A549 (cell line): ENCODE measurements around the gene CALHM1. TPM values are rescaled to one million over a fixed set of nuclear protein-coding genes. Genes with fewer than 3 reads are reported as not detected.

Experiments used
- ATAC-seq, 2 experiments: fragments of 200-7000 bp in 1 of 2; fragments of >200 bp in 1 of 2; cut with Nextera tagmentation in 1 of 2; cut with Tn5 transposase in 1 of 2; 3 replicates each; pipeline versions ENCODE4 v1.8.0 to v1.9.1; 2018 to 2020; ENCODE audit warnings: mild to moderate bottlenecking in 1 of 2, moderate library complexity in 1 of 2
- CTCF ChIA-PET: fragments of 300-600 bp; sonication (Branson Sonifier 250); formaldehyde crosslinking; extraction: SDS; loops from one replicate; lab custom pipeline; 2021; ENCODE audit warnings: antibody characterized with exemption, inconsistent platforms; lab: Yijun Ruan, JAX
- POLR2A ChIA-PET: fragments of 350-600 bp; formaldehyde crosslinking; extraction: SDS; loops from one replicate; lab custom pipeline; 2021; ENCODE audit warnings: antibody characterized with exemption, inconsistent platforms; lab: Yijun Ruan, JAX
- DNase-seq, 2 experiments: peaks; one replicate each; pipeline versions ENCODE4 v3.0.0 to v3.0.0-alpha.2; 2011 to 2016; ENCODE audit warnings: low read depth in 1 of 2, low spot score in 1 of 2
- FAIRE-seq: peaks from 2 replicates; lab custom pipeline; 2011; peaks lifted over from hg19 to GRCh38; lab: Jason Lieb, UNC
- H3K27ac ChIP-seq, 2 experiments: fragments of >200 bp; sonication (Bioruptor Twin); formaldehyde crosslinking; 3 replicates each; pipeline ENCODE4 v1.5.1; 2016 to 2017
- H3K4me1 ChIP-seq: fragments of >200 bp; sonication (Bioruptor Twin); formaldehyde crosslinking; 3 replicates; pipeline ENCODE4 v1.6.1; 2016
- H3K4me2 ChIP-seq: fragments of >200 bp; sonication (Bioruptor Twin); formaldehyde crosslinking; 3 replicates; pipeline ENCODE4 v1.6.1; 2016
- H3K4me3 ChIP-seq: fragments of >200 bp; sonication (Bioruptor Twin); formaldehyde crosslinking; 3 replicates; pipeline ENCODE4 v1.5.1; 2016
- H3K9me3 ChIP-seq: fragments of >200 bp; sonication (Bioruptor Twin); formaldehyde crosslinking; 3 replicates; pipeline ENCODE4 v1.6.1; 2016
- BHLHE40 ChIP-seq: IDR thresholded peaks from 2 replicates; pipeline ENCODE4 v1.6.1; 2012; ENCODE audit warnings: low read depth, low read length, inconsistent platforms
- CBX2 ChIP-seq: fragments of 200-600 bp; sonication (generic); IDR thresholded peaks from 2 replicates; pipeline ENCODE4 v1.6.1; 2016; ENCODE audit warnings: low read depth, mild to moderate bottlenecking, borderline replicate concordance
- CEBPB ChIP-seq, 2 experiments: fragments of >200 bp in 1 of 2; sonication (Bioruptor Twin) in 1 of 2; formaldehyde crosslinking in 1 of 2; IDR thresholded peaks; 2 replicates each; pipeline ENCODE4 v1.6.1; 2012 to 2016
- FOXS1 ChIP-seq: fragments of 250-450 bp; sonication (Bioruptor Pico); IDR thresholded peaks from 2 replicates; pipeline ENCODE4 v1.5.0; 2020; ENCODE audit warnings: mild to moderate bottlenecking, moderate library complexity
- HEYL ChIP-seq: fragments of 250-450 bp; sonication (Bioruptor Pico); IDR thresholded peaks from 2 replicates; pipeline ENCODE4 v1.8.0; 2021; ENCODE audit warnings: mild to moderate bottlenecking, moderate library complexity
- KDM1A ChIP-seq: fragments of 200-600 bp; sonication (generic); IDR thresholded peaks from 2 replicates; pipeline ENCODE4 v1.6.1; 2016; ENCODE audit warnings: low read depth, mild to moderate bottlenecking
- KDM5A ChIP-seq: fragments of 200-600 bp; sonication (generic); IDR thresholded peaks from 2 replicates; pipeline ENCODE4 v1.6.1; 2016; ENCODE audit warnings: antibody characterized with exemption, mild to moderate bottlenecking
- MAFK ChIP-seq: fragments of 450-650 bp; IDR thresholded peaks from 2 replicates; pipeline ENCODE4 v1.6.1; 2014; ENCODE audit not compliant: partially characterized antibody
- POLR2A ChIP-seq: IDR thresholded peaks from 2 replicates; pipeline ENCODE4 v1.6.1; 2012; ENCODE audit warnings: mild to moderate bottlenecking, low read length
- RAD21 ChIP-seq, 2 experiments: fragments of >200 bp in 1 of 2; sonication (Bioruptor Twin) in 1 of 2; formaldehyde crosslinking in 1 of 2; IDR thresholded peaks in 1 of 2; conservative IDR thresholded peaks in 1 of 2; 2 replicates in 1 of 2; 3 replicates in 1 of 2; pipeline ENCODE4 v1.6.1; 2012 to 2018; ENCODE audit warnings: inconsistent platforms in 1 of 2
- RARB ChIP-seq: fragments of 250-450 bp; sonication (Bioruptor Pico); IDR thresholded peaks from 2 replicates; pipeline ENCODE4 v1.8.0; 2021; ENCODE audit warnings: mild to moderate bottlenecking, moderate library complexity
- RCOR1 ChIP-seq: fragments of 150-350 bp; IDR thresholded peaks from 2 replicates; pipeline ENCODE4 v1.6.1; 2014; ENCODE audit warnings: antibody characterized with exemption, low read length, low read depth
- RFX5 ChIP-seq: fragments of 450-650 bp; IDR thresholded peaks from 2 replicates; pipeline ENCODE4 v1.7.1; 2014; ENCODE audit warnings: antibody characterized with exemption, mild to moderate bottlenecking, moderate library complexity
- RNF2 ChIP-seq: fragments of 200-600 bp; sonication (generic); IDR thresholded peaks from 2 replicates; pipeline ENCODE4 v1.6.1; 2016; ENCODE audit warnings: low read depth, mild to moderate bottlenecking, antibody characterized with exemption, moderate library complexity, borderline replicate concordance
- SMC3 ChIP-seq: fragments of >200 bp; sonication (Bioruptor Twin); formaldehyde crosslinking; IDR thresholded peaks from 3 replicates; pipeline ENCODE4 v1.6.1; 2018; ENCODE audit warnings: inconsistent platforms
- TP53 ChIP-seq: fragments of 250-450 bp; sonication (Bioruptor Pico); IDR thresholded peaks from 2 replicates; pipeline ENCODE4 v1.5.0; 2021; ENCODE audit warnings: mild to moderate bottlenecking, moderate library complexity
- ZC3H11A ChIP-seq: fragments of 450-650 bp; IDR thresholded peaks from 2 replicates; pipeline ENCODE4 v1.6.1; 2014; ENCODE audit warnings: antibody characterized with exemption, mild to moderate bottlenecking
- ZFP36 ChIP-seq: fragments of 450-650 bp; IDR thresholded peaks from 2 replicates; pipeline ENCODE4 v1.6.1; 2014; ENCODE audit warnings: borderline replicate concordance; ENCODE audit not compliant: partially characterized antibody
- ZNF302 ChIP-seq: fragments of 250-450 bp; sonication (Bioruptor Pico); IDR thresholded peaks from 2 replicates; pipeline ENCODE4 v1.9.0; 2021; ENCODE audit warnings: inconsistent platforms, mild to moderate bottlenecking, moderate library complexity
- ZSCAN20 ChIP-seq: fragments of 250-450 bp; sonication (Bioruptor Pico); IDR thresholded peaks from 2 replicates; pipeline ENCODE4 v1.8.0; 2022; ENCODE audit warnings: mild to moderate bottlenecking, moderate library complexity
- WGBS: methylation state at CpG from one replicate; pipeline ENCODE4 v1.1.6; 2017; ENCODE audit errors: missing lambda C conversion rate; 5-methylcytosine and 5-hydroxymethylcytosine counted together
- polyA plus RNA-seq, 4 experiments: library from polyadenylated mRNA; depleted of rRNA in 3 of 4; stranded (reverse); fragments of >200 nt; fragmentation: RNase III in 1 of 4; extraction: RNeasy Plus Mini Kit Qiagen cat#74134 plus additional on column Dnase treatment in 1 of 4; gene quantifications; 2 replicates in 3 of 4; 3 replicates in 1 of 4; pipeline ENCODE4 v1.2.3, GENCODE V29; 2011 to 2017
- TF ChIP-seq, protein P1 (sequence below): fragments of >200 bp; sonication (Bioruptor Twin); formaldehyde crosslinking; IDR thresholded peaks from 3 replicates; pipeline ENCODE4 v1.5.1; 2016
- TF ChIP-seq, protein P2 (sequence below): fragments of >200 bp; sonication (Bioruptor Twin); formaldehyde crosslinking; IDR thresholded peaks from 3 replicates; pipeline ENCODE4 v1.6.1; 2016
- TF ChIP-seq, protein P3 (sequence below): IDR thresholded peaks from 2 replicates; pipeline ENCODE4 v1.6.1; 2012; ENCODE audit warnings: low read depth, borderline replicate concordance
- TF ChIP-seq, protein P4 (sequence below): IDR thresholded peaks from 2 replicates; pipeline ENCODE4 v1.6.1; 2012
- TF ChIP-seq, protein P5 (sequence below): fragments of >200 bp; sonication (Bioruptor Twin); formaldehyde crosslinking; IDR thresholded peaks from 2 replicates; pipeline ENCODE4 v1.6.1; 2016

The CALHM1 gene
- polyA plus RNA-seq, 2 of the 4 experiments (the other 2 are of a cell fraction): not detected

DNA sequence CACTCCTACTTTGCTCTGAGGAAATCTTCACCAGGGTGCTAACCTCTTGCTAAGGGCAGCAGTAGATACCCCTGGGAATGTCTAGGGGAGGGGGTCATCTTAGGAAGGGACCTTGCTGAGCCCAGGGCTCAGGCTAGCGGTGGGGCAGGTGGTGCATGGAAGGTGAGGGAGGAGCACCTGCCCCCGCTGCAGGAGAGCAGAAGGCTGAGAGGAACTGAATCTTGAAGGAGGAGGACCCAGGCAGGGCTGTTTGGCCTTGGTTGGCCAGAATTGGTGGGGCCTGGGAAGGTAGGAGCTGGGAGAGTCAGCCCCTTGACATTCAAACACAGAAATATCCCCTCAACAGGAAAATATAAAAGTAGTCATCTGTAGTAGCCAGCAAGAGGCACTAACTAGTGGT, 13.3 kb upstream of the CALHM1 start:
- Histone ChIP-seq H3K4me1 (peaks cover 10% of the 10 kb centered on the region; the same call in 2 of the 3 replicates), H3K27ac (0 out of 6 replicates have a peak overlapping the region, but pooled peaks of 1 of the 2 experiments have one; percentile 47), H3K4me2 (no peak overlapping the region; the same call in 2 of the 3 replicates), H3K4me3 (no peak overlapping the region), H3K9me3 (no peaks in the 10 kb centered on the region)
- 100% methylated on average over 2 of the region's 2 CpGs for WGBS
- DNase-seq (no peak), FAIRE-seq (no peak), ATAC-seq (no peak)
- ChIA-PET CTCF (interaction anchor here (1.0 to 6.8 kb wide), 3 partner anchors 13 to 56 kb away, joined by 3 to 51 read pairs (median 3); no protein-coding TSS in a partner anchor), POLR2A (no interaction called here)
- TF ChIP-seq, protein P1, sequence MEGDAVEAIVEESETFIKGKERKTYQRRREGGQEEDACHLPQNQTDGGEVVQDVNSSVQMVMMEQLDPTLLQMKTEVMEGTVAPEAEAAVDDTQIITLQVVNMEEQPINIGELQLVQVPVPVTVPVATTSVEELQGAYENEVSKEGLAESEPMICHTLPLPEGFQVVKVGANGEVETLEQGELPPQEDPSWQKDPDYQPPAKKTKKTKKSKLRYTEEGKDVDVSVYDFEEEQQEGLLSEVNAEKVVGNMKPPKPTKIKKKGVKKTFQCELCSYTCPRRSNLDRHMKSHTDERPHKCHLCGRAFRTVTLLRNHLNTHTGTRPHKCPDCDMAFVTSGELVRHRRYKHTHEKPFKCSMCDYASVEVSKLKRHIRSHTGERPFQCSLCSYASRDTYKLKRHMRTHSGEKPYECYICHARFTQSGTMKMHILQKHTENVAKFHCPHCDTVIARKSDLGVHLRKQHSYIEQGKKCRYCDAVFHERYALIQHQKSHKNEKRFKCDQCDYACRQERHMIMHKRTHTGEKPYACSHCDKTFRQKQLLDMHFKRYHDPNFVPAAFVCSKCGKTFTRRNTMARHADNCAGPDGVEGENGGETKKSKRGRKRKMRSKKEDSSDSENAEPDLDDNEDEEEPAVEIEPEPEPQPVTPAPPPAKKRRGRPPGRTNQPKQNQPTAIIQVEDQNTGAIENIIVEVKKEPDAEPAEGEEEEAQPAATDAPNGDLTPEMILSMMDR: no peak
- TF ChIP-seq POLR2A (no peak), RFX5 (no peak), SMC3 (no peak), ZSCAN20 (CRISPR knock-in tag) (no peak), ZFP36 (no peak), FOXS1 (no peak), KDM5A (no peak), RCOR1 (no peak), HEYL (CRISPR knock-in tag) (no peak), RARB (CRISPR knock-in tag) (no peak), CBX2 (no peak)
- TF ChIP-seq, protein P2, sequence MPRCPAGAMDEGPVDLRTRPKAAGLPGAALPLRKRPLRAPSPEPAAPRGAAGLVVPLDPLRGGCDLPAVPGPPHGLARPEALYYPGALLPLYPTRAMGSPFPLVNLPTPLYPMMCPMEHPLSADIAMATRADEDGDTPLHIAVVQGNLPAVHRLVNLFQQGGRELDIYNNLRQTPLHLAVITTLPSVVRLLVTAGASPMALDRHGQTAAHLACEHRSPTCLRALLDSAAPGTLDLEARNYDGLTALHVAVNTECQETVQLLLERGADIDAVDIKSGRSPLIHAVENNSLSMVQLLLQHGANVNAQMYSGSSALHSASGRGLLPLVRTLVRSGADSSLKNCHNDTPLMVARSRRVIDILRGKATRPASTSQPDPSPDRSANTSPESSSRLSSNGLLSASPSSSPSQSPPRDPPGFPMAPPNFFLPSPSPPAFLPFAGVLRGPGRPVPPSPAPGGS: no peak
- TF ChIP-seq, protein P3, sequence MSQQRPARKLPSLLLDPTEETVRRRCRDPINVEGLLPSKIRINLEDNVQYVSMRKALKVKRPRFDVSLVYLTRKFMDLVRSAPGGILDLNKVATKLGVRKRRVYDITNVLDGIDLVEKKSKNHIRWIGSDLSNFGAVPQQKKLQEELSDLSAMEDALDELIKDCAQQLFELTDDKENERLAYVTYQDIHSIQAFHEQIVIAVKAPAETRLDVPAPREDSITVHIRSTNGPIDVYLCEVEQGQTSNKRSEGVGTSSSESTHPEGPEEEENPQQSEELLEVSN: no peak

DNA sequence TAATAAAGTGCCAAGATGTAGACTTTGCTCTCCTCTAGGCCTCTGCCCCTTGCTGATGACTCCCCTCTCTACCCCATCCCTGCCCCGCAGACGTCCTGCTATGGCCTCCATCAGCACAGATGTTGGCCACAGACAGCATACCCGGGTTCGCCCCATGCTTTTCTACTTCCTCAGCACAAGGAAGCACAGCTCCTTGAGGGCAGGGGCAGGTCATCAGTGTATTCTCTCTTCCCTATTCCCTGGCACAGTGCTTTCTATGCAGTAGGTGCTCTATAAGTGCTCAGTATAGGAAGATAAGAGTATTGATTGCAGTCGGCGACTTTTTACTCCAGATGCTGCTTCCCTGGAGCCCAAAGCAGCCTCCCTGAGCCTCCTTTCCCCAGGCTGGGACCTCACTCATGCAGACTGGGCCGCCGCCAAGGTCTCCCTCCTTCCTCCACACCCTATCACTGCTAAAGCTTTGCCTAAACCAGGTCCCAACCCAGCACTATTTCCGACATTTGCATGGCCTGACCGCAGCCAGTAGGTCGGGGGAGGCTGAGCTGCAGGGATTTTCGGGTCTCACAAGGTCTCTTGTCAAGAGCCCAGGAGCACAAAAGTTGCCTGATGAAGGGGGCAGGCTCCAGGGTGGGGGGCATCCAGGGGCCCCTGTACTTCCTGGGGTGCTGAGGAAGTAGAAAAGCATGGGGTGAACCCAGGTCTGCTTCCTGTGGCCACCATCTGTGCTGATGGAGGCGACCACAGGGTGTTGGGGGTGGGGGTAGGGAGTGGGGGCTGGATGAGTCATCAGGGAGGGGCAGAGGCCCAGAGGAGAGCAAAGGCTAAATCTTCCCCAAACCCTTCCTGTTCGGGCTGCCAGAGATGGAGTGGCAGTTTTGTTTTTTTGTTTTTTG, 12.3 kb upstream of the CALHM1 start:
- H3K4me1 ChIP-seq: peaks cover 10% of the 10 kb centered on the region; the same call in 2 of the 3 replicates
- 74% methylated on average over 14 of the region's 14 CpGs for WGBS
- no peak overlapping the region for H3K4me3 ChIP-seq
- peak overlapping the region in 1 of 2 experiments; percentile 47; a peak in 1 of 6 replicates for H3K27ac ChIP-seq
- CTCF ChIA-PET: interaction anchor here (1.2 to 6.8 kb wide), 3 partner anchors 14 to 76 kb away, joined by 4 to 51 read pairs (median 6); no protein-coding TSS in a partner anchor
- peak in 1 of 2 experiments; percentile 19; a peak in 1 of 6 replicates for ATAC-seq
- H3K4me2 ChIP-seq: peak overlapping the region; percentile 28; the same call in 1 of the 3 replicates
- POLR2A ChIA-PET: no interaction called here
- no peak for DNase-seq
- H3K9me3 ChIP-seq: no peaks in the 10 kb centered on the region
- FAIRE-seq: no peak
- TF ChIP-seq RAD21 (conservative IDR thresholded peaks at IDR 0.05 in 1 of 2, IDR thresholded peaks at IDR 0.05 in 1 of 2): no peak
- no peak for TF ChIP-seq ZSCAN20 (CRISPR knock-in tag)
- no peak for TF ChIP-seq CEBPB (IDR thresholded peaks at IDR 0.05)
- TF ChIP-seq ZNF302 (CRISPR knock-in tag): no peak
- TF ChIP-seq, all 56 proteins: peak for 0

DNA sequence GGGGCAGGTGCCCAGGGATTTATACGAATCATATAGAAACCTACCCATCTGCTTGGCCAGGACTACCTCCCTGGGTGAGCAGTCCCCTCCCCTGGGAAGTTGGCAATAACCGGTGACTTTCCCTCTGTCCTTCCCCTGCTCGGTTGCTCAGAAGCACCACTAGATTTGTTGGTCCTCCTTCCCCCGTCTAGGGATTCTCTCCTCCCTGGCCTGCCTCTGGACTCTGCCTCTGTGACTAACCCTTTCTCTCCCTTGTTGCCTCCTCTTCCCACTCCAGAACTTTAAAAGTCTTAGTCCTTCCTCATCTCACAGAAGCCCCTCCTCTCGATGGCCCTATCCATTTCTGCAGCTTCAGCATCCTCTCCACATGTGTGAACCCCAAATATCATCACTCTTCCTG, 10.5 kb upstream of the CALHM1 start:
- Histone ChIP-seq H3K9me3 (no peaks in the 10 kb centered on the region), H3K4me2 (no peak overlapping the region), H3K27ac (no peak overlapping the region), H3K4me3 (no peak overlapping the region), H3K4me1 (peaks cover 10% of the 10 kb centered on the region; the same call in 2 of the 3 replicates)
- CTCF ChIA-PET: interaction anchor here (0.7 to 1.6 kb wide), 2 partner anchors 16 to 73 kb away, joined by 3 to 6 read pairs; no protein-coding TSS in a partner anchor
- ATAC-seq (peak in 1 of 2 experiments; percentile 32; a peak in 3 of 6 replicates), FAIRE-seq (no peak), DNase-seq (no peak)
- POLR2A ChIA-PET: no interaction called here
- WGBS: 40% methylated on average over 5 of the region's 5 CpGs
- TF ChIP-seq RNF2 (no peak), RCOR1 (no peak), BHLHE40 (no peak), ZSCAN20 (CRISPR knock-in tag) (no peak), MAFK (no peak), KDM1A (no peak), ZC3H11A (no peak), TP53 (CRISPR knock-in tag) (no peak)
- TF ChIP-seq, protein P4, sequence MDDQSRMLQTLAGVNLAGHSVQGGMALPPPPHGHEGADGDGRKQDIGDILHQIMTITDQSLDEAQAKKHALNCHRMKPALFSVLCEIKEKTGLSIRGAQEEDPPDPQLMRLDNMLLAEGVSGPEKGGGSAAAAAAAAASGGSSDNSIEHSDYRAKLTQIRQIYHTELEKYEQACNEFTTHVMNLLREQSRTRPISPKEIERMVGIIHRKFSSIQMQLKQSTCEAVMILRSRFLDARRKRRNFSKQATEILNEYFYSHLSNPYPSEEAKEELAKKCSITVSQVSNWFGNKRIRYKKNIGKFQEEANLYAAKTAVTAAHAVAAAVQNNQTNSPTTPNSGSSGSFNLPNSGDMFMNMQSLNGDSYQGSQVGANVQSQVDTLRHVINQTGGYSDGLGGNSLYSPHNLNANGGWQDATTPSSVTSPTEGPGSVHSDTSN: no peak
- TF ChIP-seq, protein P2: no peak
- TF ChIP-seq, protein P5, sequence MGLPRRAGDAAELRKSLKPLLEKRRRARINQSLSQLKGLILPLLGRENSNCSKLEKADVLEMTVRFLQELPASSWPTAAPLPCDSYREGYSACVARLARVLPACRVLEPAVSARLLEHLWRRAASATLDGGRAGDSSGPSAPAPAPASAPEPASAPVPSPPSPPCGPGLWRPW: no peak
- TF ChIP-seq, protein P3: no peak
